ENCODE measurements around the gene CROT.

Gene CROT

GRCh38 chr7:87369216-87369615 is 23.8 kb downstream of the CROT start:
- Histone ChIP-seq H3F3A (ENCODE audit: insufficient read depth, low read length) (no peaks in the 10 kb centered on the region), H3K4me1 (ENCODE audit: insufficient read depth, low read length, severe bottlenecking) (no peaks in the 10 kb centered on the region), H3K27ac (ENCODE audit: low read depth, low read length, poor library complexity, severe bottlenecking) (no peak overlapping the region), H3K9me3 (ENCODE audit: low read length) (no peaks in the 10 kb centered on the region), H3K9ac (ENCODE audit: low read length) (no peak overlapping the region), H3K79me2 (ENCODE audit: insufficient read depth, low read length) (no peaks in the 10 kb centered on the region), H2AFZ (ENCODE audit: low read length) (no peak overlapping the region), H3K36me3 (ENCODE audit: insufficient read depth, low read length) (peaks cover 19% of the 10 kb centered on the region; the same call in 1 of the 2 replicates), H3K4me3 (ENCODE audit: low read depth, low read length, poor library complexity, severe bottlenecking) (no peak overlapping the region), H4K20me1 (ENCODE audit: insufficient read depth, low read length) (no peaks in the 10 kb centered on the region), H3K4me2 (ENCODE audit: low read length) (no peak overlapping the region), H3K27me3 (ENCODE audit: insufficient read depth, low read length) (no peaks in the 10 kb centered on the region), H3K9me2 (ENCODE audit: low read depth, low read length) (no peaks in the 10 kb centered on the region)
- no peak for TF ChIP-seq EZH2 (IDR thresholded peaks at IDR 0.05; ENCODE audit: borderline replicate concordance, low read length)
- TF ChIP-seq CTCF (IDR thresholded peaks at IDR 0.05; ENCODE audit: low read length) = no peak

DNA sequence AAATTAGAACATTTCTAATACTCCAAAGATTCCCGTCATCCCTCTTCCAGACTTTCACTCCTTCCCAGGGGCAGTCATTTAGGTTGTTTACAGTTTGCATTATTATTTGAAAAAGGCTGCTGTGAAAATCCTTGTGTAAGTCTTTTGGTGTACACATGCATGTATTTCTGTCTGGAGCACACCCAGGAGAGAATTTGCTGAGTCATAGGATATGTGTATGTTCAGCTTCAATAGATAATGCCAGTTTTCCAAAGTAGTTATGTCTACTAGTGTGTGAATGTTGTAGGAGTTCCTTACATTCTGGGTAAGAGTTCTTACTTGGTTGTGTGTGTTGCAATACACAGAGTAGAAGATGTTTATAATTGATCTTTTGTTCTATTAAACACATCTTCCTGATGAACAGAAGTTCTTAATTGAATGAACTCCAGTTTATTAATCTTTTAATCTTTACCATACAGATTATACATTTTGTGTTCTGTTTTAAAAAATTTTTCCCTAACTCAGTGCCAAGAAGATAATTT is 25.3 kb downstream of the CROT start:
- Histone ChIP-seq H3K27ac (ENCODE audit: low read depth, low read length, poor library complexity, severe bottlenecking) (no peak overlapping the region), H4K20me1 (ENCODE audit: insufficient read depth, low read length) (no peaks in the 10 kb centered on the region), H2AFZ (ENCODE audit: low read length) (no peak overlapping the region)

DNA sequence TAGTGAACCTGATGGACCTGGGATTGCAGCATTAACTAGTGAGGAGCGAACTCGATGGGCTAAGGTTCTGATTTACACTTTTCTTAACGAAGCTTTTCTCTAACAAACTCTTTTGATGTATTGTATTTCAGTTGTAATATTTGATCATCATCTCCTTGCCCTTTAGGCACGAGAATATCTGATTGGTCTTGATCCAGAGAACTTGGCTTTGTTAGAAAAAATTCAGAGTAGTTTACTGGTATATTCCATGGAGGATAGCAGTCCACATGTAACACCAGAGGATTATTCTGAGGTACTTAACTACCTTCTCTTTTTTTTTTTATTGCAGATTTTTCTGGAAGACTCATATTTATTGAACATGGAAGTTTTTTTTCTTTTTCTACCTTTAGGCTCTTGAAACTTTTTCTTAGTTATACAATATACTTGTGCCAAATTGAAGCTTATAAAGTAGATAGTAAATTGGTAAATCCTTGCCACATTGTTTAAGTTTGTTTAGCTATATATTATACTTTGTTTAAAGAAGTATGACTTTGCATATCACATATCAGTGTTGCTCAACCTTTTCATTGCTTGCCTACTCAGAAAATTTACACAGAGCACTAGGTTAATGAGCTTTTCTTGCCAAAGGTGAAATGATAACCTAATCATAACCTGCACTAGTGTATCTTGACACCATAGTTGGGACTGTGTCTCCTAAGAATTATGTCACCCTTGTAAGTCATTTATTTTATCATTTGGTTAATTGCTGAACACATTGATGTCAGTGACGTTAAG is 30.4 kb downstream of the CROT start:
- H3K9me2 ChIP-seq (ENCODE audit: low read depth, low read length) = no peaks in the 10 kb centered on the region

More for the DNA sequence above, 25.3 kb downstream of the CROT start:
- no peak overlapping the region for H3K4me2 ChIP-seq (ENCODE audit: low read length)
- no peak overlapping the region for H3K9ac ChIP-seq (ENCODE audit: low read length)
- no peak overlapping the region for H3K4me3 ChIP-seq (ENCODE audit: low read depth, low read length, poor library complexity, severe bottlenecking)
- TF ChIP-seq EZH2 (IDR thresholded peaks at IDR 0.05; ENCODE audit: borderline replicate concordance, low read length) (no peak), CTCF (IDR thresholded peaks at IDR 0.05; ENCODE audit: low read length) (no peak)
- no peaks in the 10 kb centered on the region for H3K9me2 ChIP-seq (ENCODE audit: low read depth, low read length)
- no peaks in the 10 kb centered on the region for H3K79me2 ChIP-seq (ENCODE audit: insufficient read depth, low read length)
- H3K9me3 ChIP-seq (ENCODE audit: low read length) = no peaks in the 10 kb centered on the region
- peaks cover 23% of the 10 kb centered on the region; the same call in 1 of the 2 replicates for H3K36me3 ChIP-seq (ENCODE audit: insufficient read depth, low read length)
- H3K27me3 ChIP-seq (ENCODE audit: insufficient read depth, low read length) = no peaks in the 10 kb centered on the region
- H3F3A ChIP-seq (ENCODE audit: insufficient read depth, low read length) = no peaks in the 10 kb centered on the region
- no peaks in the 10 kb centered on the region for H3K4me1 ChIP-seq (ENCODE audit: insufficient read depth, low read length, severe bottlenecking)

More for the DNA sequence above, 30.4 kb downstream of the CROT start:
- Histone ChIP-seq H2AFZ (ENCODE audit: low read length) (no peak overlapping the region), H3K27ac (ENCODE audit: low read depth, low read length, poor library complexity, severe bottlenecking) (no peak overlapping the region), H3K4me1 (ENCODE audit: insufficient read depth, low read length, severe bottlenecking) (no peaks in the 10 kb centered on the region), H3K4me2 (ENCODE audit: low read length) (no peak overlapping the region), H3K9me3 (ENCODE audit: low read length) (no peaks in the 10 kb centered on the region), H4K20me1 (ENCODE audit: insufficient read depth, low read length) (no peaks in the 10 kb centered on the region), H3K79me2 (ENCODE audit: insufficient read depth, low read length) (no peaks in the 10 kb centered on the region), H3K27me3 (ENCODE audit: insufficient read depth, low read length) (no peaks in the 10 kb centered on the region), H3K9ac (ENCODE audit: low read length) (no peak overlapping the region), H3F3A (ENCODE audit: insufficient read depth, low read length) (no peaks in the 10 kb centered on the region), H3K4me3 (ENCODE audit: low read depth, low read length, poor library complexity, severe bottlenecking) (no peak overlapping the region), H3K36me3 (ENCODE audit: insufficient read depth, low read length) (peaks cover 22% of the 10 kb centered on the region; the same call in 1 of the 2 replicates)
- no peak for TF ChIP-seq CTCF (IDR thresholded peaks at IDR 0.05; ENCODE audit: low read length)
- no peak for TF ChIP-seq EZH2 (IDR thresholded peaks at IDR 0.05; ENCODE audit: borderline replicate concordance, low read length)

All from OCI-LY1 (cell line).